Measurements from ENCODE around the gene KCTD16.

Gene KCTD16

DNA sequence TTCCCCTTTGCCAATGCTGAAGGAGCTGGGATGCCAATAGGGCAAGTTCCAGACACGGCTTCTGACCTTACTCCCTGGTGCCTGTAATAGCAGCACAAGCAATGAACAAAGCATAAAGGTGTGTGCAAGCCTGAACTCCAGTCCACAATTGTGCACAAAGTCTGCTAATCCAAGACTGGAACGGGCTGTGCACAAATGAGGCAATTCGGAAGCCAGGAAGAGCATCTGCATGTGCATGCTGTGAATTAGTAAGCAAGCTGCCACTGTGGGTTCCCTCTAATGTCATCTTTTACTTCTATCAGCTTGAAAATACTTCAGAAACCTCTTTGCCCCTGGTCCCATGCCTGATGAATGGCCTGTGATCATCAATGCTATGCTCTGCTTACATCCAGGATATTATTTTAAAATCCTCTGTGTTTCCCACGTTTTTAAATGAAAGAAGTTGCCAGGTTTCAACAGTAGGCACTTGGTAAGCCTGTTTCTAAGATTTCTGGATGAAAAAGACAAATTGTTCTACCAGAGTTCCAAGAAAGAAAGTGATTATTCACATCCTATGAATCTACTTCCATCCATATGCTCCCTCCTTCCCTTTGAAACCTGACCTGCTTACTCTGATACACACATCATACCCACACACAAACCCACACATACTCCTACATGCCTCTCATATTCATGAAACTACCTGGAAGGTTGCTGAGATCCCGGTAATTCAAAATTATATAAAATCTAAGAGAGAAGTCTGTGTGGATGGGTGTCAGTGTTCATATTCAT is 165.7 kb downstream of the KCTD16 start:
- H3K27me3 ChIP-seq (replicated peaks; ENCODE audit: insufficient read depth, low read length), result no peaks in the 10 kb centered on the region
- no peaks in the 10 kb centered on the region for H3K36me3 ChIP-seq (replicated peaks; ENCODE audit: insufficient read depth, low read length)
- H3K4me2 ChIP-seq (ENCODE audit: low read depth, low read length), result peak overlapping the region; percentile 5; the same call in 1 of the 2 replicates
- no peak overlapping the region for H3K4me3 ChIP-seq (ENCODE audit: low read length)
- H4K20me1 ChIP-seq (ENCODE audit: insufficient read depth, low read length), result no peaks in the 10 kb centered on the region
- TF ChIP-seq EZH2 (optimal IDR thresholded peaks at IDR 0.05; ENCODE audit: low read depth, low read length) (no peak), EZH2phosphoT487 (IDR thresholded peaks at IDR 0.05; ENCODE audit: low read length) (no peak)
- TF ChIP-seq, protein P1, sequence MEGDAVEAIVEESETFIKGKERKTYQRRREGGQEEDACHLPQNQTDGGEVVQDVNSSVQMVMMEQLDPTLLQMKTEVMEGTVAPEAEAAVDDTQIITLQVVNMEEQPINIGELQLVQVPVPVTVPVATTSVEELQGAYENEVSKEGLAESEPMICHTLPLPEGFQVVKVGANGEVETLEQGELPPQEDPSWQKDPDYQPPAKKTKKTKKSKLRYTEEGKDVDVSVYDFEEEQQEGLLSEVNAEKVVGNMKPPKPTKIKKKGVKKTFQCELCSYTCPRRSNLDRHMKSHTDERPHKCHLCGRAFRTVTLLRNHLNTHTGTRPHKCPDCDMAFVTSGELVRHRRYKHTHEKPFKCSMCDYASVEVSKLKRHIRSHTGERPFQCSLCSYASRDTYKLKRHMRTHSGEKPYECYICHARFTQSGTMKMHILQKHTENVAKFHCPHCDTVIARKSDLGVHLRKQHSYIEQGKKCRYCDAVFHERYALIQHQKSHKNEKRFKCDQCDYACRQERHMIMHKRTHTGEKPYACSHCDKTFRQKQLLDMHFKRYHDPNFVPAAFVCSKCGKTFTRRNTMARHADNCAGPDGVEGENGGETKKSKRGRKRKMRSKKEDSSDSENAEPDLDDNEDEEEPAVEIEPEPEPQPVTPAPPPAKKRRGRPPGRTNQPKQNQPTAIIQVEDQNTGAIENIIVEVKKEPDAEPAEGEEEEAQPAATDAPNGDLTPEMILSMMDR (IDR thresholded peaks at IDR 0.05; ENCODE audit: low read length), result no peak
- H3K27ac ChIP-seq (ENCODE audit: low read length), result peak overlapping the region; percentile 46; the same call in 1 of the 2 replicates
- peak overlapping the region; percentile 26 for H2AFZ ChIP-seq (ENCODE audit: low read length)
- DNase-seq, result no peak
- no peaks in the 10 kb centered on the region for H3K79me2 ChIP-seq (ENCODE audit: low read length)
- no peaks in the 10 kb centered on the region for H3K9me2 ChIP-seq (replicated peaks; ENCODE audit: insufficient read depth, low read length)
- no peaks in the 10 kb centered on the region for H3F3A ChIP-seq (ENCODE audit: insufficient read depth, low read length)
- no peak overlapping the region for H3K9ac ChIP-seq (ENCODE audit: low read length)
- H3K9me3 ChIP-seq (replicated peaks; ENCODE audit: insufficient read depth, low read length), result no peaks in the 10 kb centered on the region
- peaks cover 27% of the 10 kb centered on the region for H3K4me1 ChIP-seq (ENCODE audit: low read length)

DNA sequence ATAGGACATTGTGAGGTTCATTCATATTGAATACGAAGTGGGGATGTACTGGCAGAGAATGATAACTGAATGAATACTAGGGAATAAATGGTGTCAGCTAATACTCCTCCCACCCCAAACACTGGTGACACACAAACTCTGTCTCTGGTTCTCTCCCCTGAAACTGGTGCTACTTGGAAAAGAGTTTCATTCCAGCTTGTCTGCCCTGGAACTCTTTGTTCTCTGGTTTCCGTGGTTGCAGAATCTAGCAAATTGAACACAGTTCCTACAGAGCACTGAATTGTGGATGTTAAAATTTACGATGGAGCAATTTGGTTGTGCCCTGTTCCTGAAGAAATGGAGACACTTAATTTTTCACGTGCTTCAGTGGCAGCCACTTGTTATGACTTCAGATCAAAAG is 181.7 kb downstream of the KCTD16 start:
- no peaks in the 10 kb centered on the region for H3F3A ChIP-seq (ENCODE audit: insufficient read depth, low read length)
- H3K27me3 ChIP-seq (replicated peaks; ENCODE audit: insufficient read depth, low read length), result no peaks in the 10 kb centered on the region
- no peak for DNase-seq
- H3K9me2 ChIP-seq (replicated peaks; ENCODE audit: insufficient read depth, low read length), result no peaks in the 10 kb centered on the region
- no peak overlapping the region for H3K27ac ChIP-seq (ENCODE audit: low read length)
- no peak for TF ChIP-seq EZH2phosphoT487 (IDR thresholded peaks at IDR 0.05; ENCODE audit: low read length)
- TF ChIP-seq EZH2 (optimal IDR thresholded peaks at IDR 0.05; ENCODE audit: low read depth, low read length), result no peak
- TF ChIP-seq, protein P1 (IDR thresholded peaks at IDR 0.05; ENCODE audit: low read length), result no peak
- H3K4me3 ChIP-seq (ENCODE audit: low read length), result no peak overlapping the region
- H3K79me2 ChIP-seq (ENCODE audit: low read length), result no peaks in the 10 kb centered on the region
- H3K36me3 ChIP-seq (replicated peaks; ENCODE audit: insufficient read depth, low read length), result no peaks in the 10 kb centered on the region
- no peak overlapping the region for H3K9ac ChIP-seq (ENCODE audit: low read length)
- H2AFZ ChIP-seq (ENCODE audit: low read length), result no peak overlapping the region
- H3K4me1 ChIP-seq (ENCODE audit: low read length), result no peaks in the 10 kb centered on the region
- H4K20me1 ChIP-seq (ENCODE audit: insufficient read depth, low read length), result no peaks in the 10 kb centered on the region
- no peaks in the 10 kb centered on the region for H3K9me3 ChIP-seq (replicated peaks; ENCODE audit: insufficient read depth, low read length)
- H3K4me2 ChIP-seq (ENCODE audit: low read depth, low read length), result no peak overlapping the region

DNA sequence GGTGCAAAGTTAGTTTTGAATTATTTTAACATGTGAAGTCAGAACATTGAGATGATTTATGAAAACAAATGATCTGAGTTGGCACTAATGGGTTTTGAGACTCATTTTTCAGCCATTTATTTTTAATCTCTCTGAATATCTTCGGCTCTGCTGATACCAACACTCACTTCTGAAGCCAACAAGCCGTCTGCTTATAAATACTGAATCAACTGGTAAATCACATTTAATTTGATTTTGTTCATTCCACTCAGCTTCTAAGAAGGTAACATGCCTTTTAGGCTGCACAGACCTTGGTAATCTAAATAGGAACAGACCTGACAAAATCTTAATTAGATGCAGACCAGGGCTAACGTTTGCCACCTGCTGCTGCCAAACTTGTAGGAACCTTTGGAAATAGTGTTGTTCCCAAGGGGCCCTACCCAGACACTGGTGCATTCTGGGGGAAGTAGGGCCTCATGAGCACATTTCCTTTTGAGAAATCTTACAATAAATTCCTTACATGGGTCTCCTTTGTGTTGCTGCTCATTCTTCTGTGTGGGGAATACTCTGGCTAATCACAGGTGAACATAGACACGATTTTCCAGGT is 182.2 kb downstream of the KCTD16 start:
- Histone ChIP-seq H3K9ac (ENCODE audit: low read length) (no peak overlapping the region), H4K20me1 (ENCODE audit: insufficient read depth, low read length) (no peaks in the 10 kb centered on the region), H3K36me3 (replicated peaks; ENCODE audit: insufficient read depth, low read length) (no peaks in the 10 kb centered on the region), H3K27me3 (replicated peaks; ENCODE audit: insufficient read depth, low read length) (no peaks in the 10 kb centered on the region), H2AFZ (ENCODE audit: low read length) (no peak overlapping the region), H3F3A (ENCODE audit: insufficient read depth, low read length) (no peaks in the 10 kb centered on the region), H3K4me3 (ENCODE audit: low read length) (no peak overlapping the region), H3K9me3 (replicated peaks; ENCODE audit: insufficient read depth, low read length) (no peaks in the 10 kb centered on the region), H3K9me2 (replicated peaks; ENCODE audit: insufficient read depth, low read length) (no peaks in the 10 kb centered on the region), H3K79me2 (ENCODE audit: low read length) (no peaks in the 10 kb centered on the region), H3K27ac (ENCODE audit: low read length) (no peak overlapping the region), H3K4me1 (ENCODE audit: low read length) (no peaks in the 10 kb centered on the region), H3K4me2 (ENCODE audit: low read depth, low read length) (no peak overlapping the region)
- DNase-seq, result no peak
- TF ChIP-seq EZH2 (optimal IDR thresholded peaks at IDR 0.05; ENCODE audit: low read depth, low read length), result no peak

DNA sequence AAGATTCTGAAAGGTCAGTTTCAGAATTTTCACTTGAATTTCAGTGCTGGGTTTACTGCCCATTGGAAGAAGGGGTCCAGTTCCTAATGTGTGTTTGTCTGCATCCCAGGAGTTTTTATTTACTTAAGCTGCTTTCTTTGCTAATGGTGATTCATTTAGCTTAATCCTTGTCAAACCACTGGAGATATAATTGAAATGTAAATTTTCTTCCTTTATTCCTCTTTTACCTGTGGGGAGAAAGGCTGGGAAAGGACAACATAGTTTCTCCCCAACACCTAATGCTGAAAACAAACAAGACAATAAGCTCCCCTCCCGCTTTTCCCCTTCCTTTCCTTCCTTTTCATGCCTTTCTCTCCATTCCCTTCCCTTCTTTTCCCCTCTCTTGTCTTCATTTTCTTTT is 185.8 kb downstream of the KCTD16 start:
- DNase-seq, result no peak
- H4K20me1 ChIP-seq (ENCODE audit: insufficient read depth, low read length), result no peaks in the 10 kb centered on the region
- no peaks in the 10 kb centered on the region for H3K4me1 ChIP-seq (ENCODE audit: low read length)
- no peak overlapping the region for H3K4me3 ChIP-seq (ENCODE audit: low read length)
- TF ChIP-seq, protein P1 (IDR thresholded peaks at IDR 0.05; ENCODE audit: low read length), result no peak
- TF ChIP-seq EZH2phosphoT487 (IDR thresholded peaks at IDR 0.05; ENCODE audit: low read length) (no peak), EZH2 (optimal IDR thresholded peaks at IDR 0.05; ENCODE audit: low read depth, low read length) (no peak)
- H3K9ac ChIP-seq (ENCODE audit: low read length), result no peak overlapping the region
- no peak overlapping the region for H2AFZ ChIP-seq (ENCODE audit: low read length)
- H3K9me2 ChIP-seq (replicated peaks; ENCODE audit: insufficient read depth, low read length), result no peaks in the 10 kb centered on the region
- no peaks in the 10 kb centered on the region for H3K27me3 ChIP-seq (replicated peaks; ENCODE audit: insufficient read depth, low read length)
- no peaks in the 10 kb centered on the region for H3K9me3 ChIP-seq (replicated peaks; ENCODE audit: insufficient read depth, low read length)
- no peak overlapping the region for H3K27ac ChIP-seq (ENCODE audit: low read length)
- H3F3A ChIP-seq (ENCODE audit: insufficient read depth, low read length), result no peaks in the 10 kb centered on the region
- no peaks in the 10 kb centered on the region for H3K79me2 ChIP-seq (ENCODE audit: low read length)
- no peak overlapping the region for H3K4me2 ChIP-seq (ENCODE audit: low read depth, low read length)
- no peaks in the 10 kb centered on the region for H3K36me3 ChIP-seq (replicated peaks; ENCODE audit: insufficient read depth, low read length)
